Prostate gland (tissue), 2 donors: ENCODE data around the gene FOXN1.

ENCODE experiments used
- POLR2A ChIP-seq: fragments of 450-650 bp; IDR thresholded peaks from one replicate; pipeline ENCODE4 v1.6.1; 2016; ENCODE audit warnings: antibody characterized with exemption, mild to moderate bottlenecking
- POLR2AphosphoS5 ChIP-seq: sonication (generic); formaldehyde crosslinking; IDR thresholded peaks from one replicate; pipeline ENCODE4 v1.6.1; 2017; ENCODE audit warnings: antibody characterized with exemption
- TF ChIP-seq, protein P1 (sequence below), 4 experiments: fragments of 200-600 bp in 2 of 4; fragments of 450-650 bp in 2 of 4; sonication (generic) in 2 of 4; IDR thresholded peaks; 1 replicate in 3 of 4; 2 replicates in 1 of 4; pipeline ENCODE4 v1.5.1; 2016 to 2019; ENCODE audit warnings: antibody characterized with exemption in 4 of 4, mild to moderate bottlenecking in 2 of 4, moderate library complexity in 2 of 4

DNA sequence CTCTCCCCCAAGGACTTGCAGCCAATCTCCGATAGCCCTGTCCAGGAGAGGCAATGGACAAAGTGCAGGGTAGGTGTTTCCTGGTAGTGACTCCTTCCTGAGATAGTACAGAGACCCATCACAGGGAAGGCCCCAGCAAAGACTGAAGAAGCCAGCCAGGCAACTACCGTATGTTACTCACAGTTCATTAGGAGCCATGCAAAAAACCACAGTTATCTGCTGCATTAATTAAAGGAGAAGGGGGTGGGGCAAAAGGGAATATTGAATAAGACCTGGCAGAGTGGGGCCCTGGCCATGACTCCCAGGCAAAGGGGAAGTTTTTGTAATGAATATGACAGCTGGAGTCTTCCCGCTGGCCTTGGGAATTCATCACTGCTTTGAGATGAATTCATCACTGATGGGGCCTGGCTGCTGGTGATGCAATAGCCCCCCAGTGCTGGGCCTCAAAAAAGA lies 35.2 kb upstream of the FOXN1 start:
- TF ChIP-seq POLR2AphosphoS5, result no peak
- TF ChIP-seq, protein P1, sequence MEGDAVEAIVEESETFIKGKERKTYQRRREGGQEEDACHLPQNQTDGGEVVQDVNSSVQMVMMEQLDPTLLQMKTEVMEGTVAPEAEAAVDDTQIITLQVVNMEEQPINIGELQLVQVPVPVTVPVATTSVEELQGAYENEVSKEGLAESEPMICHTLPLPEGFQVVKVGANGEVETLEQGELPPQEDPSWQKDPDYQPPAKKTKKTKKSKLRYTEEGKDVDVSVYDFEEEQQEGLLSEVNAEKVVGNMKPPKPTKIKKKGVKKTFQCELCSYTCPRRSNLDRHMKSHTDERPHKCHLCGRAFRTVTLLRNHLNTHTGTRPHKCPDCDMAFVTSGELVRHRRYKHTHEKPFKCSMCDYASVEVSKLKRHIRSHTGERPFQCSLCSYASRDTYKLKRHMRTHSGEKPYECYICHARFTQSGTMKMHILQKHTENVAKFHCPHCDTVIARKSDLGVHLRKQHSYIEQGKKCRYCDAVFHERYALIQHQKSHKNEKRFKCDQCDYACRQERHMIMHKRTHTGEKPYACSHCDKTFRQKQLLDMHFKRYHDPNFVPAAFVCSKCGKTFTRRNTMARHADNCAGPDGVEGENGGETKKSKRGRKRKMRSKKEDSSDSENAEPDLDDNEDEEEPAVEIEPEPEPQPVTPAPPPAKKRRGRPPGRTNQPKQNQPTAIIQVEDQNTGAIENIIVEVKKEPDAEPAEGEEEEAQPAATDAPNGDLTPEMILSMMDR (IDR thresholded peaks at IDR 0.05), result no peak
- TF ChIP-seq POLR2A, result no peak
